GM12878 (cell line): Measurements from ENCODE around the gene SMPD3. TPM values are rescaled to one million over a fixed set of nuclear protein-coding genes. Genes with fewer than 3 reads are reported as not detected.

ENCODE experiments used
- ATAC-seq: fragments of 200-7000 bp; cut with Tn5 transposase; 3 replicates; pipeline ENCODE4 v1.9.1; 2020; ENCODE audit warnings: mild to moderate bottlenecking, moderate library complexity
- BruUV-seq: library from RNA; stranded (reverse); fragments of 400-500 nt; replicated peaks from 2 replicates; lab custom pipeline; 2021; lab: Mats Ljungman, UMichigan
- CTCF ChIA-PET: fragments of 300-600 bp; sonication (Branson Sonifier 250); formaldehyde crosslinking; extraction: SDS; loops from one replicate; lab custom pipeline; 2021; ENCODE audit warnings: inconsistent platforms; lab: Yijun Ruan, JAX
- POLR2A ChIA-PET: fragments of 350-600 bp; formaldehyde crosslinking; extraction: SDS; loops from one replicate; lab custom pipeline; 2021; ENCODE audit warnings: inconsistent platforms; lab: Charles Lee
- RAD21 ChIA-PET: fragments of 300-600 bp; sonication (Branson Sonifier 250); formaldehyde crosslinking; loops from one replicate; lab custom pipeline; 2023; ENCODE audit warnings: antibody characterized with exemption; ENCODE audit not compliant: unreplicated experiment; lab: Charles Lee
- SMC1A ChIA-PET: fragments of 300-600 bp; sonication (Branson Sonifier 250); formaldehyde crosslinking; loops from one replicate; lab custom pipeline; 2023; ENCODE audit not compliant: unreplicated experiment, uncharacterized antibody; lab: Charles Lee
- DNase-seq: peaks from one replicate; pipeline ENCODE4 v3.0.0-alpha.2; 2011; ENCODE audit warnings: low read depth, low spot score
- FAIRE-seq: peaks from 3 replicates; lab custom pipeline; 2011; peaks lifted over from hg19 to GRCh38; lab: Jason Lieb, UNC
- H2AFZ ChIP-seq: 2 replicates; pipeline ENCODE4 v1.6.0; 2011; ENCODE audit warnings: low read depth, low read length, control low read depth; ENCODE audit not compliant: control insufficient read depth
- H3K27ac ChIP-seq: 2 replicates; pipeline ENCODE4 v1.5.1; 2011; ENCODE audit warnings: control low read depth; ENCODE audit not compliant: control insufficient read depth, insufficient read depth
- H3K27me3 ChIP-seq, 2 experiments: replicated peaks in 1 of 2; 2 replicates each; pipeline versions ENCODE4 v1.6.0 to v1.6.1; 2011; ENCODE audit warnings: low read length in 1 of 2; ENCODE audit not compliant: control insufficient read depth in 2 of 2, insufficient read depth in 2 of 2
- H3K36me3 ChIP-seq, 2 experiments: 2 replicates each; pipeline ENCODE4 v1.5.1; 2011; ENCODE audit warnings: low read length in 1 of 2; ENCODE audit not compliant: control insufficient read depth in 2 of 2, insufficient read depth in 2 of 2
- H3K4me1 ChIP-seq: 2 replicates; pipeline ENCODE4 v1.6.1; 2011; ENCODE audit warnings: mild to moderate bottlenecking, low read length, moderate library complexity, mixed read lengths; ENCODE audit not compliant: control insufficient read depth, insufficient read depth
- H3K4me2 ChIP-seq: 2 replicates; pipeline ENCODE4 v1.6.0; 2011; ENCODE audit warnings: control low read depth; ENCODE audit not compliant: control insufficient read depth, insufficient read depth
- H3K4me3 ChIP-seq: fragments of 200-600 bp; sonication (generic); 2 replicates; pipeline ENCODE4 v1.5.1; 2016
- H3K79me2 ChIP-seq: 2 replicates; pipeline ENCODE4 v1.6.0; 2011; ENCODE audit warnings: low read length; ENCODE audit not compliant: control insufficient read depth, insufficient read depth
- H3K9ac ChIP-seq: 2 replicates; pipeline ENCODE4 v1.8.0; 2011; ENCODE audit warnings: low read length, control low read depth, mixed read lengths; ENCODE audit not compliant: control insufficient read depth, insufficient read depth
- H3K9me3 ChIP-seq: replicated peaks from 3 replicates; pipeline ENCODE4 v1.5.1; 2011; ENCODE audit warnings: mild to moderate bottlenecking, low read length; ENCODE audit not compliant: control insufficient read depth, insufficient read depth
- H4K20me1 ChIP-seq: 2 replicates; pipeline ENCODE4 v1.6.0; 2011; ENCODE audit not compliant: control insufficient read depth, insufficient read depth
- BMI1 ChIP-seq: fragments of 450-650 bp; IDR thresholded peaks from 2 replicates; pipeline ENCODE4 v1.6.1; 2016; ENCODE audit warnings: mild to moderate bottlenecking, moderate library complexity, borderline replicate concordance
- CREM ChIP-seq: IDR thresholded peaks from 2 replicates; pipeline ENCODE4 v1.6.1; 2014; ENCODE audit warnings: antibody characterized with exemption, low read depth
- DPF2 ChIP-seq: fragments of 450-650 bp; IDR thresholded peaks from 2 replicates; pipeline ENCODE4 v1.6.1; 2017; ENCODE audit warnings: mild to moderate bottlenecking
- ETV6 ChIP-seq, 2 experiments: fragments of 450-650 bp in 1 of 2; IDR thresholded peaks in 1 of 2; conservative IDR thresholded peaks in 1 of 2; 2 replicates each; pipeline ENCODE4 v1.6.1; 2014; ENCODE audit warnings: antibody characterized with exemption in 1 of 2, borderline replicate concordance in 1 of 2, low read depth in 1 of 2, mild to moderate bottlenecking in 1 of 2, moderate library complexity in 1 of 2
- RB1 ChIP-seq: fragments of 450-650 bp; formaldehyde crosslinking; IDR thresholded peaks from 2 replicates; pipeline ENCODE4 v1.6.1; 2017; ENCODE audit warnings: mild to moderate bottlenecking, borderline replicate concordance
- SMAD5 ChIP-seq: IDR thresholded peaks from 2 replicates; pipeline ENCODE4 v1.6.1; 2016; ENCODE audit warnings: antibody characterized with exemption, low read depth
- SPI1 ChIP-seq: IDR thresholded peaks from 2 replicates; pipeline ENCODE4 v1.6.1; 2011; ENCODE audit warnings: low read depth, mild to moderate bottlenecking, low read length, moderate library complexity, borderline replicate concordance; ENCODE audit not compliant: insufficient read depth
- SRF ChIP-seq, 2 experiments: IDR thresholded peaks; 2 replicates each; pipeline ENCODE4 v1.6.1; 2011; ENCODE audit warnings: low read depth in 2 of 2, low read length in 2 of 2, mild to moderate bottlenecking in 1 of 2, moderate library complexity in 1 of 2
- YBX1 ChIP-seq: fragments of 450-650 bp; IDR thresholded peaks from 2 replicates; pipeline ENCODE4 v1.6.1; 2016; ENCODE audit warnings: antibody characterized with exemption
- WGBS: methylation state at CpG from one replicate; pipeline ENCODE4 v1.1.6; 2016; ENCODE audit warnings: low lambda C conversion rate; ENCODE audit not compliant: insufficient replicate concordance, insufficient coverage; ENCODE audit errors: missing lambda C conversion rate; 5-methylcytosine and 5-hydroxymethylcytosine counted together
- in situ Hi-C: fragments of 300-500 bp; cut with MboI; formaldehyde crosslinking; loops from 9 replicates; pipeline ENCODE4 v1.14.3; 2018; ENCODE audit warnings: mixed read lengths
- intact Hi-C: fragments of 100-400 bp; cut with micrococcal nuclease; formaldehyde crosslinking; loops from one replicate; pipeline ENCODE4 v1.14.2; 2022; ENCODE audit not compliant: unreplicated experiment
- polyA plus RNA-seq, 11 experiments: library from polyadenylated mRNA; depleted of rRNA in 4 of 11; unstranded in 6 of 11; stranded (reverse) in 5 of 11; fragments of >200 nt; fragmentation: Nextera tagmentation in 4 of 11; fragmentation: Illumina TruSeq in 1 of 11; extraction: Ambion mirVana in 4 of 11; extraction: Trizol in 1 of 11; gene quantifications; 1 replicate in 1 of 11; 2 replicates in 10 of 11; pipeline versions ENCODE4 v1.2.1 to v1.2.3, GENCODE V29; 2011 to 2016; ENCODE audit warnings: inconsistent platforms in 2 of 11, missing spikeins in 2 of 11, low read depth in 1 of 11
- total RNA-seq, 4 experiments: library from RNA; depleted of rRNA in 3 of 4; stranded (reverse); fragments of >200 nt in 3 of 4; fragmentation: Illumina TruSeq in 1 of 4; extraction: Trizol in 1 of 4; gene quantifications; 2 replicates each; pipeline versions ENCODE4 v1.2.1 to v1.2.3, GENCODE V29; 2013 to 2021

Gene SMPD3
- total and polyA plus RNA-seq, 10 of the 15 experiments (the other 5 are each of a cell fraction or from before 2014, with no cell fraction given): 0.04 to 2.0 (median 1.2) TPM

GRCh38 chr16:68468842-68469241 is 20.5 kb upstream of the SMPD3 start:
- H3K36me3 ChIP-seq: no peaks in the 10 kb centered on the region
- H3K9me3 ChIP-seq: no peaks in the 10 kb centered on the region
- H3K27ac ChIP-seq: peak overlapping the region; percentile 96
- BruUV-seq: no TSS peak
- H4K20me1 ChIP-seq: no peaks in the 10 kb centered on the region
- no peaks in the 10 kb centered on the region for H3K79me2 ChIP-seq
- ChIA-PET SMC1A (interaction anchor here (0.7 to 2.3 kb wide), 7 partner anchors 16 to 61 kb away, joined by 3 to 9 read pairs (median 4); no protein-coding TSS in a partner anchor), CTCF (interaction anchor here (1.1 to 3.8 kb wide), 8 partner anchors 18 to 205 kb away, joined by 3 to 26 read pairs (median 4); no protein-coding TSS in a partner anchor), RAD21 (interaction anchor here (1.0 to 2.8 kb wide), 4 partner anchors 14 to 51 kb away, joined by 3 to 20 read pairs (median 7); partner anchors contain the start of gene SMPD3), POLR2A (interaction anchor here (0.6 kb wide), 1 partner anchor 1301 kb away, joined by 3 read pairs; no protein-coding TSS in a partner anchor)
- FAIRE-seq (no peak), ATAC-seq (no peak), DNase-seq (no peak)
- WGBS: 89% methylated on average over 4 of the region's 4 CpGs
- intact Hi-C loops: no loop called here
- H2AFZ ChIP-seq: peak overlapping the region; percentile 34; the same call in 1 of the 2 replicates
- H3K9ac ChIP-seq: no peak overlapping the region
- TF ChIP-seq SMAD5: no peak
- no peak for TF ChIP-seq DPF2
- no peak for TF ChIP-seq RB1
- no peak for TF ChIP-seq SRF (IDR thresholded peaks at IDR 0.05; ENCODE audit: low read depth in 2 of 2, low read length in 2 of 2)
- no peak for TF ChIP-seq YBX1
- TF ChIP-seq SPI1: no peak
- TF ChIP-seq BMI1: no peak
- no peak for TF ChIP-seq CREM
- TF ChIP-seq ETV6 (conservative IDR thresholded peaks at IDR 0.05 in 1 of 2, IDR thresholded peaks at IDR 0.05 in 1 of 2; ENCODE audit: borderline replicate concordance in 1 of 2, low read depth in 1 of 2): no peak
- in situ Hi-C loops: no loop called here
- no peaks in the 10 kb centered on the region for H3K27me3 ChIP-seq
- no peak overlapping the region for H3K4me3 ChIP-seq
- H3K4me1 ChIP-seq: peaks cover 51% of the 10 kb centered on the region
- H3K4me2 ChIP-seq: peak overlapping the region; percentile 31; the same call in 1 of the 2 replicates
